Left lobe of liver (tissue), 2 donors: ENCODE results near the gene PRR18. TPM values are rescaled to one million over a fixed set of nuclear protein-coding genes. Genes with fewer than 3 reads are reported as not detected.
A peak's percentile ranks its signal among the peaks of the same experiment; 100 is the strongest.

Source experiments
- ATAC-seq: fragments of 200-7000 bp; cut with Tn5 transposase; one replicate; pipeline ENCODE4 v1.9.1; 2020; ENCODE audit warnings: mild to moderate bottlenecking, moderate library complexity
- DNase-seq: peaks from one replicate; pipeline ENCODE4 v3.0.0-alpha.2; 2020; ENCODE audit warnings: low spot score
- total RNA-seq: library from RNA; stranded (reverse); gene quantifications from one replicate; pipeline ENCODE4 v1.2.1, GENCODE V29; 2021
- donor health status: DM: no; HTN: no; CAD: no; lungs with moderate emphysema.
- donor health status: DM: no; HTN: yes; CAD: no.

Gene PRR18
- total RNA-seq, 1 donor from 2014 or later = 2.0 TPM

- DNase-seq (no peak), ATAC-seq (no peak)
Measured at GRCh38 chr6:166334878-166335277, 26.7 kb upstream of the PRR18 start.

- DNase-seq = no peak
Measured at GRCh38 chr6:166333172-166333995, 25.2 kb upstream of the PRR18 start.

GRCh38 chr6:166331503-166332415, 23.6 kb upstream of the PRR18 start:
- ATAC-seq = no peak
- DNase-seq = no peak

More at GRCh38 chr6:166333172-166333995, 25.2 kb upstream of the PRR18 start:
- no peak for ATAC-seq

- DNase-seq = peak; percentile 83
- ATAC-seq = peak; percentile 97
Measured at GRCh38 chr6:166330612-166331011, 22.4 kb upstream of the PRR18 start.

GRCh38 chr6:166325383-166326042, 17.3 kb upstream of the PRR18 start:
- ATAC-seq (no peak), DNase-seq (no peak)

GRCh38 chr6:166323395-166323794, 15.2 kb upstream of the PRR18 start:
- DNase-seq = no peak
- ATAC-seq = no peak

GRCh38 chr6:166318649-166319600, 10.7 kb upstream of the PRR18 start:
- DNase-seq = no peak
- no peak for ATAC-seq

- DNase-seq (no peak), ATAC-seq (no peak)
Measured at GRCh38 chr6:166318227-166318626, 10.0 kb upstream of the PRR18 start.

- ATAC-seq (no peak), DNase-seq (no peak)
Measured at GRCh38 chr6:166317261-166318212, 9.3 kb upstream of the PRR18 start.

- ATAC-seq = no peak
- no peak for DNase-seq
Measured at GRCh38 chr6:166315436-166315835, 7.2 kb upstream of the PRR18 start.

- ATAC-seq = no peak
Measured at GRCh38 chr6:166314454-166314853, 6.3 kb upstream of the PRR18 start.

GRCh38 chr6:166313255-166314070, 5.3 kb upstream of the PRR18 start:
- DNase-seq = no peak

More at GRCh38 chr6:166314454-166314853, 6.3 kb upstream of the PRR18 start:
- no peak for DNase-seq

GRCh38 chr6:166312832-166313231, 4.6 kb upstream of the PRR18 start:
- ATAC-seq (no peak), DNase-seq (no peak)

More at GRCh38 chr6:166313255-166314070, 5.3 kb upstream of the PRR18 start:
- ATAC-seq = peak; percentile 51

GRCh38 chr6:166310634-166311033, 2.4 kb upstream of the PRR18 start:
- DNase-seq (no peak), ATAC-seq (no peak)

- ATAC-seq = no peak
- no peak for DNase-seq
Measured at GRCh38 chr6:166309977-166310376, 1.8 kb upstream of the PRR18 start.

GRCh38 chr6:166308769-166309589, 787 bp upstream of the PRR18 start:
- ATAC-seq = peak; percentile 80

More at GRCh38 chr6:166308769-166309589, 787 bp upstream of the PRR18 start:
- peak; percentile 76 for DNase-seq
